ENCODE data around the gene PPP1R15A.
"Not testable (repeated sequence)": the region's sequence is repeated elsewhere in the genome, so short reads cannot be mapped to it uniquely, and the experiment has no call there.

Gene PPP1R15A

DNA sequence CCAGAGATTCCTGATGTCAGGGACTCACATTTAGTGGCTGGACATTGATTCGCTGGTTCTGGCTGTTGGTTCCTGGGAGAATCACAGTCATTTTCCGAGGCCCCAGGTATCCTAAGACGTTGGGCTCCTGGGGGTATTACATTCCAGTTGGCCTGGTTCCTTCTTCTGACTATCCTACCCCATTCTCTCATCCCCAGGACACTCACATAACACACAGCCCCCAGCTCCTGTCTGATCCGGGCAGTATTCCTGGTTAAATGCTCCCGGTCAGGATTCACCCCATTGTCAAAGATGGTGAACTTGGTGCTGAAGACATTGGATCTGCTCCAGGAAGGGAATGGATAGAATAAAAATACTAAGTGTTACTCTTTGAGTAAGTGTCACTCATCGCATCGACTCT, 11.5 kb downstream of the PPP1R15A start:
- DNase-seq (ENCODE audit: low read depth): no peak
- no peak overlapping the region for H3K4me3 ChIP-seq (ENCODE audit: low read depth, low read length)
- TF ChIP-seq, protein P1, sequence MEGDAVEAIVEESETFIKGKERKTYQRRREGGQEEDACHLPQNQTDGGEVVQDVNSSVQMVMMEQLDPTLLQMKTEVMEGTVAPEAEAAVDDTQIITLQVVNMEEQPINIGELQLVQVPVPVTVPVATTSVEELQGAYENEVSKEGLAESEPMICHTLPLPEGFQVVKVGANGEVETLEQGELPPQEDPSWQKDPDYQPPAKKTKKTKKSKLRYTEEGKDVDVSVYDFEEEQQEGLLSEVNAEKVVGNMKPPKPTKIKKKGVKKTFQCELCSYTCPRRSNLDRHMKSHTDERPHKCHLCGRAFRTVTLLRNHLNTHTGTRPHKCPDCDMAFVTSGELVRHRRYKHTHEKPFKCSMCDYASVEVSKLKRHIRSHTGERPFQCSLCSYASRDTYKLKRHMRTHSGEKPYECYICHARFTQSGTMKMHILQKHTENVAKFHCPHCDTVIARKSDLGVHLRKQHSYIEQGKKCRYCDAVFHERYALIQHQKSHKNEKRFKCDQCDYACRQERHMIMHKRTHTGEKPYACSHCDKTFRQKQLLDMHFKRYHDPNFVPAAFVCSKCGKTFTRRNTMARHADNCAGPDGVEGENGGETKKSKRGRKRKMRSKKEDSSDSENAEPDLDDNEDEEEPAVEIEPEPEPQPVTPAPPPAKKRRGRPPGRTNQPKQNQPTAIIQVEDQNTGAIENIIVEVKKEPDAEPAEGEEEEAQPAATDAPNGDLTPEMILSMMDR (conservative IDR thresholded peaks at IDR 0.05; ENCODE audit: low read depth, low read length): no peak

DNA sequence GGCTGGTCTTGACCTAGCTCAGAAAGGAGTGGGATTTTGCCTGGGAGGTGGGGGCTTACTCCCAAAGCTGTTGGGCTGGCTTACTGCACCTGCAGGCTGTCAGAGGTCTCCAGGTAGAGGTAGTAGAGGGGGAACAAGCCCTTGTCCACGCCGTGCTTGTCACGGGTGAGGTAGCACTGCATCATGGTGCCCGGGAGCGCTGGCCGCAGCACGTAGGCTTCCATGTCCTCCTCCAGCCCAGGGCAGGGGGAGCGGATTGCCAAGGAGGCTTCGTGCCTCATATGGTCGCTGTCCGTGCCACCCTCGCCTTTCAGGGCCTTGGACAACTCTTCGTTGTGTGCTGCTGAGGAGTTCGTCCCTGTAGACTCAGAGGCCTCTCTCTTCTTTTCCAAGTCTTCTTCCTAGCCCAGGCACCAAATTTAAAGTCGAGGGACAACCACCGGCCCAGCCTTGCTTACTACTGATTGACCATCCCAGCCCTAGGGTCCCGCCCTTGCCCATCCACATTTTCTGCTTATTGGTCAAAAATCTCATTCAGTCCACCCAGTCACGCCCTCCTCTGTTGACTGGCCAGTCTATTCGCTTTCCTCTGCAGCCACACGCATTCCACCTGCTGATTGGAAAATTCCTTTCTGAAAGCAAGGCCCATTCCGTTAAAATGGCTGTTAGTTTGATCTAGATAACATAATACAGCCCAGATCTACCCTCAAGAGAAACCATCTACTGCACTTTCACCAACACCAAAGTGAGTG, 15.8 kb downstream of the PPP1R15A start:
- no peak overlapping the region for H3K4me3 ChIP-seq (ENCODE audit: low read depth, low read length)
- no peak for DNase-seq (ENCODE audit: low read depth)
- TF ChIP-seq, protein P1 (conservative IDR thresholded peaks at IDR 0.05; ENCODE audit: low read depth, low read length): no peak

DNA sequence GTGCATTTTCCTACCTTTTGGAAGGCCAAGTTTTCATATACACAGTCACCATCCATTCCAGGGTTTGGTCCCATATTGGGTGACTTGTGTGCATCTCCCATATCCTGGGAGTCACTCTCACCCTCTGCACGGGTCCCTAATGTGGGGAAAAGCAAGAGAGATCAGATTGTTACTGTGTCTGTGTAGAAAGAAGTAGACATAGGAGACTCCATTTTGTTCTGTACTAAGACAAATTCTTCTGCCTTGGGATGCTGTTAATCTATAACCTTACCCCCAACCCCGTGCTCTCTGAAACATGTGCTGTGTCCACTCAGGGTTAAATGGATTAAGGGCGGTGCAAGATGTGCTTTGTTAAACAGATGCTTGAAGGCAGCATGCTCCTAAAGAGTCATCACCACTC, 17.3 kb downstream of the PPP1R15A start:
- DNase-seq (ENCODE audit: low read depth); H3K4me3 ChIP-seq (ENCODE audit: low read depth, low read length): not testable (repeated sequence)

DNA sequence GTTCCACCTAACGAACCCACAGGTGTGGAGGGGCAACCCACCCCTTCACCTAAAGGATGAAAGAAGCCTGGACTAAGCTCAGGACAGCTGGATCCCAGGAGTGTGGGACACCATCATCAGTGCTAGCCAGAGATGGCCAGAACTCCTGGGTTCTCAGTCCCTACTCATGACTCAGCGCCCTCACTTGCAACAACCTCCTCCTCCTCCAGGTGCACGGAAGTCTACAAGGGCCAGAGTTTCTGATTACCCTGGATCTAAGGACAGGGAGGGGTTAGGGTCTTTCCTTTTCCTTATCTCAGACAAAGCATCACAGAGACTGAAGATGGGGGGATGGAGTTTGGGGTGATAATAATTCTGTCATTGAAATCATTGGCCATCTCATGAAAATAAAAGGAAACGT, 18.3 kb downstream of the PPP1R15A start:
- TF ChIP-seq, protein P1 (conservative IDR thresholded peaks at IDR 0.05; ENCODE audit: low read depth, low read length): no peak
- H3K4me3 ChIP-seq (ENCODE audit: low read depth, low read length): no peak overlapping the region
- DNase-seq (ENCODE audit: low read depth): no peak

DNA sequence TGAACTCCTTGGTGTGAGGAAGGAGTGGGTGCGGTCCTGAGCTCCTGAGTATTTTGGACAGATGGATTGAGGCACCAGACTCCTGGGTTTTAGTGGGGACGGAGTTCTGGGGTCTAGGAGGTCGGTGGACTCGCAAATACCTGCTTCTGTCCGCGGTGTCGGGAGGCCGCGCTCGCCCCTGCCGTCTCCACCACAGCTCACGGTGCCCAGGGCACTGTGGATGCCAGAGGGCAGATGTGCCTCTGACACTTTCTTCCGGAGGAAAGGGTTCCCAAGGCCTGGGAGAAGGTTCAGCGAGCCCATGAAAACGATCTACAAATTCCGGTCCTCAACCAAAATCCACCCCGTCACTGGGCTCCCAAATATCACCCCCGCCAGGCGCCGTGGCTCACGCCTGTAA, 23.0 kb downstream of the PPP1R15A start:
- no peak for DNase-seq (ENCODE audit: low read depth)
- TF ChIP-seq, protein P1 (conservative IDR thresholded peaks at IDR 0.05; ENCODE audit: low read depth, low read length): no peak
- no peak overlapping the region for H3K4me3 ChIP-seq (ENCODE audit: low read depth, low read length)

DNA sequence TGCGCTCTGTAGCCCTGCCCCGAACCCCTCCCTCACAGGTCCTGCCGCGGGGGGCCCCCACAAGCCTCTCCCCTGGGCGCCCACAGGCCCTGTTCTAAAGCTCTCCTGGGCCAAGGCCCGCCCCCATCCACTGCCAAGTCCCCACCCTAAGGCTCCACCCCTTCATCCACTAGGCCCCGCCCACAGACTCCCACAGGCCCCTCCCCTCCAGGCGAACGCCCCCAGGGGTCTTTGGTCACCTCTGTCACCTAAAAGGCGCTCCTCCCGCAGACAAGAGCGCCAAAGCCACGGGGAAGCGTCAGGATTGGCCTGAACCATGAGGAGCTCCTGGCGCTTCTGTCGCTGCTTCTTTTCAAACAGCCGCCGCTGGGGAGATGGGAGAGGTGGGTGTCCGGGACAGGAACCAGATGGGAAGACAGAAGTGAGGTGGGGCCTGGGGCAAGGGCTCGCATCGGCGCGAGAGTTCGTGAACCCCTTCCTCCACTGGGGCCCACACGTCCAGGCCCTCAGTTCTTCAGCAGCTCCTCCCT, 24.0 kb downstream of the PPP1R15A start:
- peak overlapping the region; percentile 48 for H3K4me3 ChIP-seq (ENCODE audit: low read depth, low read length)
- DNase-seq (ENCODE audit: low read depth): peak; percentile 58
- TF ChIP-seq, protein P1 (conservative IDR thresholded peaks at IDR 0.05; ENCODE audit: low read depth, low read length): no peak

DNA sequence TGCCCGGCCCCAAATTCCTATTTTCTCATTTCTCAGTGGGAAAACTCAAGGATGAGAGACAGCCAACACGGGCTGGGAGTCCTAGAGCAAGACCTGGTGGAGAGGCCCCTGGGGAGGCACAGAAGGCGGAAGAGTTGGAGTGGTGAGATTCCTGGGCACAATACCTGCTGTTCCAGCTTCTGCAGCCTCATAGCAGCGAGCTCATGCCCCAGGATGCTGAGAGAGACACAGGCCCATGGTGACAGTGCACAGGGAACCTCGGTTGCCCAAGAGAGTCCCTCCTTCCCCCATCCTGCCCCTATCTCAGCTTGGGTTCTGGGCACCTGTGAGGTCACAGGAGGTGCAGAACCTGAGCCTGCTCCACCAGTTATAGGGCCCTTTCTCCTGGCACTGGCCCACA, 25.0 kb downstream of the PPP1R15A start:
- no peak overlapping the region for H3K4me3 ChIP-seq (ENCODE audit: low read depth, low read length)
- DNase-seq (ENCODE audit: low read depth): no peak
- TF ChIP-seq, protein P1 (conservative IDR thresholded peaks at IDR 0.05; ENCODE audit: low read depth, low read length): no peak

DNA sequence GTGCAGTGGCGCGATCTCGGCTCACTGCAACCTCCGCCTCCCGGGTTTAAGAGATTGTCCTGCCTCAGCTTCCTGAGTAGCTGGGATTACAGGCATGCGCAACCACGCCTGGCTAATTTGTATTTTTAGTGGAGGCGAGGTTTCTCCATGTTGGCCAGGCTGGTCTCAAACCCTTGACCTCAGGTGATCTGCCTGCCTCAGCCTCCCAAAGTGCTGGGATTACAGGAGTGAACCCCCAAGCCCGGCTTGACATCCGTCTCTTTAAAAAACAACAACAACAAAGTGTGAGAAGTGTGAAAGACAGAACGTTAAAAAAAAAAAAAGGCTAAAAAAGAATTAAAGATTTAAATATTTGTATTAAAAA, 27.1 kb downstream of the PPP1R15A start:
- not testable (repeated sequence) for DNase-seq (ENCODE audit: low read depth)
- H3K4me3 ChIP-seq (ENCODE audit: low read depth, low read length): peak overlapping the region; percentile 98
